Liver (tissue), 9 donors: ENCODE measurements around the gene LRPPRC. TPM values are rescaled to one million over a fixed set of nuclear protein-coding genes. Genes with fewer than 3 reads are reported as not detected.

Experiments used
- DNase-seq: peaks from one replicate; pipeline ENCODE4 v3.0.0-alpha.2; 2017; ENCODE audit warnings: low spot score
- H3K27ac ChIP-seq, 2 donors: one replicate each; pipeline ENCODE4 v1.7.0; 2013; ENCODE audit warnings: inconsistent platforms in 2 of 2, low read length in 2 of 2, control low read depth in 1 of 2, low read depth in 1 of 2, mild to moderate bottlenecking in 1 of 2
- H3K27me3 ChIP-seq, 4 donors: one replicate each; pipeline versions ENCODE4 v1.6.1 to v1.7.0; 2013; ENCODE audit warnings: low read length in 3 of 4, inconsistent platforms in 1 of 4, mild to moderate bottlenecking in 1 of 4, moderate library complexity in 1 of 4; ENCODE audit not compliant: control insufficient read depth in 4 of 4, insufficient read depth in 4 of 4
- H3K36me3 ChIP-seq, 4 donors: one replicate each; pipeline versions ENCODE4 v1.6.1 to v1.7.0; 2013; ENCODE audit warnings: low read length in 3 of 4, mild to moderate bottlenecking in 3 of 4, low read depth in 1 of 4, moderate library complexity in 1 of 4; ENCODE audit not compliant: control insufficient read depth in 4 of 4, insufficient read depth in 3 of 4
- H3K4me1 ChIP-seq, 4 donors: one replicate each; pipeline versions ENCODE4 v1.6.1 to v1.7.0; 2013; ENCODE audit warnings: low read length in 3 of 4, mild to moderate bottlenecking in 3 of 4, moderate library complexity in 1 of 4; ENCODE audit not compliant: control insufficient read depth in 4 of 4, insufficient read depth in 4 of 4
- H3K4me3 ChIP-seq, 3 donors: one replicate each; pipeline versions ENCODE4 v1.6.1 to v1.7.0; 2013; ENCODE audit warnings: low read length in 3 of 3, control low read depth in 1 of 3, low read depth in 1 of 3, mild to moderate bottlenecking in 1 of 3
- H3K9ac ChIP-seq, 2 donors: one replicate each; pipeline ENCODE4 v1.7.0; 2013; ENCODE audit warnings: low read length in 2 of 2, mild to moderate bottlenecking in 2 of 2, moderate library complexity in 2 of 2, control low read depth in 1 of 2, low read depth in 1 of 2
- H3K9me3 ChIP-seq, 4 donors: one replicate each; pipeline versions ENCODE4 v1.6.1 to v1.7.0; 2013; ENCODE audit warnings: low read length in 3 of 4; ENCODE audit not compliant: control insufficient read depth in 4 of 4
- EGR1 ChIP-seq, 2 donors: IDR thresholded peaks; 2 replicates each; pipeline ENCODE4 v1.6.1; 2016 to 2018; ENCODE audit warnings: antibody characterized with exemption in 2 of 2, low read depth in 2 of 2
- FOXA2 ChIP-seq: IDR thresholded peaks from 2 replicates; pipeline ENCODE4 v1.6.1; 2016; ENCODE audit warnings: antibody characterized with exemption
- GABPA ChIP-seq, 2 donors: IDR thresholded peaks in 1 of 2; conservative IDR thresholded peaks in 1 of 2; 2 replicates each; pipeline ENCODE4 v1.6.1; 2016; ENCODE audit warnings: antibody characterized with exemption in 2 of 2, mild to moderate bottlenecking in 1 of 2, moderate library complexity in 1 of 2
- HNF4A ChIP-seq, 2 donors: conservative IDR thresholded peaks; 2 replicates each; pipeline ENCODE4 v1.6.1; 2016; ENCODE audit warnings: antibody characterized with exemption in 2 of 2, mild to moderate bottlenecking in 2 of 2
- HNF4G ChIP-seq: IDR thresholded peaks from 2 replicates; pipeline ENCODE4 v1.6.1; 2016; ENCODE audit warnings: antibody characterized with exemption
- JUND ChIP-seq, 2 donors: IDR thresholded peaks; 2 replicates each; pipeline ENCODE4 v1.6.1; 2016; ENCODE audit warnings: antibody characterized with exemption in 2 of 2
- NR2F2 ChIP-seq: IDR thresholded peaks from 2 replicates; pipeline ENCODE4 v1.6.1; 2016; ENCODE audit warnings: antibody characterized with exemption
- RXRA ChIP-seq, 2 donors: IDR thresholded peaks; 2 replicates each; pipeline ENCODE4 v1.6.1; 2017 to 2018; ENCODE audit warnings: antibody characterized with exemption in 2 of 2, mild to moderate bottlenecking in 1 of 2
- SP1 ChIP-seq: IDR thresholded peaks from 2 replicates; pipeline ENCODE4 v1.6.1; 2018; ENCODE audit warnings: antibody characterized with exemption, mild to moderate bottlenecking
- TAF1 ChIP-seq: conservative IDR thresholded peaks from 2 replicates; pipeline ENCODE4 v1.6.1; 2016; ENCODE audit warnings: antibody characterized with exemption, mild to moderate bottlenecking
- YY1 ChIP-seq: IDR thresholded peaks from 2 replicates; pipeline ENCODE4 v1.6.1; 2016; ENCODE audit warnings: antibody characterized with exemption, mild to moderate bottlenecking
- WGBS: extraction: QIAGEN DNeasy Blood & Tissue Kit; methylation state at CpG from one replicate; pipeline ENCODE4 v1.1.7; 2013; 5-methylcytosine and 5-hydroxymethylcytosine counted together
- polyA plus RNA-seq, 2 donors: library from polyadenylated mRNA; stranded (reverse) in 1 of 2; unstranded in 1 of 2; fragments of 200-250 nt in 1 of 2; fragments of >200 nt in 1 of 2; fragmentation: Nextera tagmentation in 1 of 2; extraction: Ambion mirVana in 1 of 2; gene quantifications; one replicate each; pipeline versions ENCODE4 v1.2.1 to v1.2.3, GENCODE V29; 2013 to 2015
- total RNA-seq, 2 donors: library from RNA; depleted of rRNA; stranded (reverse); fragments of >200 nt; gene quantifications; one replicate each; pipeline ENCODE4 v1.2.3, GENCODE V29; 2014
- TF ChIP-seq, protein P1 (sequence below): IDR thresholded peaks from 2 replicates; pipeline ENCODE4 v1.6.1; 2016; ENCODE audit warnings: antibody characterized with exemption
- TF ChIP-seq, protein P2 (sequence below): IDR thresholded peaks from 2 replicates; pipeline ENCODE4 v1.6.1; 2016; ENCODE audit warnings: antibody characterized with exemption, mild to moderate bottlenecking
- TF ChIP-seq, protein P3 (sequence below): IDR thresholded peaks from 2 replicates; pipeline ENCODE4 v1.6.1; 2016; ENCODE audit warnings: antibody characterized with exemption
- TF ChIP-seq, protein P4 (sequence below): fragments of 150-350 bp; IDR thresholded peaks from 2 replicates; pipeline ENCODE4 v1.5.1; 2017; ENCODE audit warnings: improper control_type of control experiment, low read depth, low read length; ENCODE audit not compliant: missing input control
- TF ChIP-seq, protein P5 (sequence below): IDR thresholded peaks from 2 replicates; pipeline ENCODE4 v1.6.1; 2016; ENCODE audit warnings: antibody characterized with exemption
- donor health status: healthy.
- donor health status: healthy.
- donor health status: healthy.
- donor health status: healthy.
- donor health status: healthy.

The LRPPRC gene
- total and polyA plus RNA-seq, 4 donors = 24.5 to 62.3 (median 34.4) TPM

DNA sequence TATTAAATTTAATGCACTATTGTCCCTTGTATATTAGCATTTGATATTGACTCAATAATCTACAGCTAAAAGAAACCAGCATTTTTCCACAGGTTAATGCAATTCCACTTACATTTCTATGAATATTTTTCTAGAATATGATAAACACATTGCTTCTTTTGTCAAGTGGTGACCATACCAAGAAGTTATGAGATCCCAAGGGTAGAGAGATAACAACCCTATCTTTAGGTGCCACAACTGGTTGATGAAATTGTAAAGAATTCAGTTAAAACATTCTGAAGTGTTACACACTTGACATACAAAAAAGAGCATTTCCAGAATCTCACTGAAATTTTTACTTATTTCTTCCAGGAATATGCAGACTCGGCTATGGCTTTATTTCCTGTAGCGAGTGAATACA lies 101.0 kb downstream of the LRPPRC start (continued):
- TF ChIP-seq FOXA2 = no peak

DNA sequence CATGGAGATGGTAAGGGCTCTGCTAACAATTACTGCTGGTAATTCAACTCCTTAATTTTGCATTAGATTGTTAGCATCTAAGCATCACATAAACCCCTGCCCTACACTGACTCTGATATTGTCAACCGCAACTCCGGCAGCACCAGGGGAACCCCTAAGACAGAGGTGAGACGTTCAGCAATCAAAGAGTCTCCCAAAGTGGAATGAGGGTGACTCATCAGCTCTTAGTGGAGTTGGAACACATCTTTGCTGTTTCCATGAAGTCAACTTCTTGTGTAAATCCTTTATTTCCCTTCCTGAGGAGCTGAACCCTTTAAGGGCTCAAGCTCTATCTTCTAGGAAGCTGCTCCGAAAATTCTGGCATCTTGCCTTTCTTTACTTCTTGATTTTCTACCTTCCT lies 104.9 kb downstream of the LRPPRC start:
- H3K9me3 ChIP-seq = no peaks in the 10 kb centered on the region
- WGBS = 92% methylated on average over 4 of the region's 4 CpGs
- no peak for DNase-seq
- peaks cover 2 to 59% (median 36%) of the 10 kb centered on the region in 4 donors for H3K36me3 ChIP-seq
- TF ChIP-seq HNF4A (conservative IDR thresholded peaks at IDR 0.05) (no peak), JUND (IDR thresholded peaks at IDR 0.05) (no peak), TAF1 (no peak), EGR1 (IDR thresholded peaks at IDR 0.05; ENCODE audit: low read depth in 2 of 2) (no peak), RXRA (IDR thresholded peaks at IDR 0.05) (no peak), NR2F2 (no peak), FOXA2 (no peak), HNF4G (no peak)
- TF ChIP-seq, protein P1, sequence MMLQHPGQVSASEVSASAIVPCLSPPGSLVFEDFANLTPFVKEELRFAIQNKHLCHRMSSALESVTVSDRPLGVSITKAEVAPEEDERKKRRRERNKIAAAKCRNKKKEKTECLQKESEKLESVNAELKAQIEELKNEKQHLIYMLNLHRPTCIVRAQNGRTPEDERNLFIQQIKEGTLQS = no peak
- no peaks in the 10 kb centered on the region for H3K27me3 ChIP-seq
- no peak overlapping the region for H3K9ac ChIP-seq
- no peak overlapping the region for H3K4me3 ChIP-seq
- no peaks in the 10 kb centered on the region for H3K4me1 ChIP-seq
- H3K27ac ChIP-seq = no peak overlapping the region

DNA sequence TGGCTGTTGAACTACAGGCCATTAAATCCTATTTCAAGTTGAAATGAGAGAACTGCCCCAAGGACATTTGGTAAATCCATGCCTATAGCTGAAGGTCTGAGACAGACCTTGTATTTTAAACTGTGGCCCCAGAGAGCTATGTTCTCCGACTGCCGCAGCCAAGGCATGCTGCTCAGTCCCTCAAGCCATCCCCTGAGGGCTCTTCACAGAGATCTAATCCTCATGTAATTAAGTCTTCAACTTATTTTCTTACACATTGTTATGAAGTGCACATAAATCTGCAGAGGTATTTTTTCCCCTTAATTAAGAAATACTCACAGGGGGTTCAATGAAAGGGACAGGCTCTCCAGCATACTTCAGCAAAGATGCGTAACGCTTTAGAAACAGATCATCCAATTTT lies 106.4 kb downstream of the LRPPRC start:
- no peaks in the 10 kb centered on the region for H3K9me3 ChIP-seq
- H3K36me3 ChIP-seq = peaks cover 2 to 52% (median 33%) of the 10 kb centered on the region in 4 donors
- no peak overlapping the region for H3K4me3 ChIP-seq
- H3K9ac ChIP-seq = no peak overlapping the region
- H3K27ac ChIP-seq = no peak overlapping the region
- no peaks in the 10 kb centered on the region for H3K27me3 ChIP-seq
- TF ChIP-seq FOXA2 (no peak), GABPA (IDR thresholded peaks at IDR 0.05 in 1 of 2, conservative IDR thresholded peaks at IDR 0.05 in 1 of 2) (no peak), HNF4A (conservative IDR thresholded peaks at IDR 0.05) (no peak), NR2F2 (no peak), HNF4G (no peak), EGR1 (IDR thresholded peaks at IDR 0.05; ENCODE audit: low read depth in 2 of 2) (no peak), YY1 (no peak), SP1 (no peak)
- TF ChIP-seq, protein P1 = no peak
- TF ChIP-seq, protein P2, sequence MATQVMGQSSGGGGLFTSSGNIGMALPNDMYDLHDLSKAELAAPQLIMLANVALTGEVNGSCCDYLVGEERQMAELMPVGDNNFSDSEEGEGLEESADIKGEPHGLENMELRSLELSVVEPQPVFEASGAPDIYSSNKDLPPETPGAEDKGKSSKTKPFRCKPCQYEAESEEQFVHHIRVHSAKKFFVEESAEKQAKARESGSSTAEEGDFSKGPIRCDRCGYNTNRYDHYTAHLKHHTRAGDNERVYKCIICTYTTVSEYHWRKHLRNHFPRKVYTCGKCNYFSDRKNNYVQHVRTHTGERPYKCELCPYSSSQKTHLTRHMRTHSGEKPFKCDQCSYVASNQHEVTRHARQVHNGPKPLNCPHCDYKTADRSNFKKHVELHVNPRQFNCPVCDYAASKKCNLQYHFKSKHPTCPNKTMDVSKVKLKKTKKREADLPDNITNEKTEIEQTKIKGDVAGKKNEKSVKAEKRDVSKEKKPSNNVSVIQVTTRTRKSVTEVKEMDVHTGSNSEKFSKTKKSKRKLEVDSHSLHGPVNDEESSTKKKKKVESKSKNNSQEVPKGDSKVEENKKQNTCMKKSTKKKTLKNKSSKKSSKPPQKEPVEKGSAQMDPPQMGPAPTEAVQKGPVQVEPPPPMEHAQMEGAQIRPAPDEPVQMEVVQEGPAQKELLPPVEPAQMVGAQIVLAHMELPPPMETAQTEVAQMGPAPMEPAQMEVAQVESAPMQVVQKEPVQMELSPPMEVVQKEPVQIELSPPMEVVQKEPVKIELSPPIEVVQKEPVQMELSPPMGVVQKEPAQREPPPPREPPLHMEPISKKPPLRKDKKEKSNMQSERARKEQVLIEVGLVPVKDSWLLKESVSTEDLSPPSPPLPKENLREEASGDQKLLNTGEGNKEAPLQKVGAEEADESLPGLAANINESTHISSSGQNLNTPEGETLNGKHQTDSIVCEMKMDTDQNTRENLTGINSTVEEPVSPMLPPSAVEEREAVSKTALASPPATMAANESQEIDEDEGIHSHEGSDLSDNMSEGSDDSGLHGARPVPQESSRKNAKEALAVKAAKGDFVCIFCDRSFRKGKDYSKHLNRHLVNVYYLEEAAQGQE = no peak
- TF ChIP-seq, protein P3, sequence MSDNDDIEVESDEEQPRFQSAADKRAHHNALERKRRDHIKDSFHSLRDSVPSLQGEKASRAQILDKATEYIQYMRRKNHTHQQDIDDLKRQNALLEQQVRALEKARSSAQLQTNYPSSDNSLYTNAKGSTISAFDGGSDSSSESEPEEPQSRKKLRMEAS = no peak
- TF ChIP-seq, protein P4, sequence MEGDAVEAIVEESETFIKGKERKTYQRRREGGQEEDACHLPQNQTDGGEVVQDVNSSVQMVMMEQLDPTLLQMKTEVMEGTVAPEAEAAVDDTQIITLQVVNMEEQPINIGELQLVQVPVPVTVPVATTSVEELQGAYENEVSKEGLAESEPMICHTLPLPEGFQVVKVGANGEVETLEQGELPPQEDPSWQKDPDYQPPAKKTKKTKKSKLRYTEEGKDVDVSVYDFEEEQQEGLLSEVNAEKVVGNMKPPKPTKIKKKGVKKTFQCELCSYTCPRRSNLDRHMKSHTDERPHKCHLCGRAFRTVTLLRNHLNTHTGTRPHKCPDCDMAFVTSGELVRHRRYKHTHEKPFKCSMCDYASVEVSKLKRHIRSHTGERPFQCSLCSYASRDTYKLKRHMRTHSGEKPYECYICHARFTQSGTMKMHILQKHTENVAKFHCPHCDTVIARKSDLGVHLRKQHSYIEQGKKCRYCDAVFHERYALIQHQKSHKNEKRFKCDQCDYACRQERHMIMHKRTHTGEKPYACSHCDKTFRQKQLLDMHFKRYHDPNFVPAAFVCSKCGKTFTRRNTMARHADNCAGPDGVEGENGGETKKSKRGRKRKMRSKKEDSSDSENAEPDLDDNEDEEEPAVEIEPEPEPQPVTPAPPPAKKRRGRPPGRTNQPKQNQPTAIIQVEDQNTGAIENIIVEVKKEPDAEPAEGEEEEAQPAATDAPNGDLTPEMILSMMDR = no peak
- TF ChIP-seq, protein P5, sequence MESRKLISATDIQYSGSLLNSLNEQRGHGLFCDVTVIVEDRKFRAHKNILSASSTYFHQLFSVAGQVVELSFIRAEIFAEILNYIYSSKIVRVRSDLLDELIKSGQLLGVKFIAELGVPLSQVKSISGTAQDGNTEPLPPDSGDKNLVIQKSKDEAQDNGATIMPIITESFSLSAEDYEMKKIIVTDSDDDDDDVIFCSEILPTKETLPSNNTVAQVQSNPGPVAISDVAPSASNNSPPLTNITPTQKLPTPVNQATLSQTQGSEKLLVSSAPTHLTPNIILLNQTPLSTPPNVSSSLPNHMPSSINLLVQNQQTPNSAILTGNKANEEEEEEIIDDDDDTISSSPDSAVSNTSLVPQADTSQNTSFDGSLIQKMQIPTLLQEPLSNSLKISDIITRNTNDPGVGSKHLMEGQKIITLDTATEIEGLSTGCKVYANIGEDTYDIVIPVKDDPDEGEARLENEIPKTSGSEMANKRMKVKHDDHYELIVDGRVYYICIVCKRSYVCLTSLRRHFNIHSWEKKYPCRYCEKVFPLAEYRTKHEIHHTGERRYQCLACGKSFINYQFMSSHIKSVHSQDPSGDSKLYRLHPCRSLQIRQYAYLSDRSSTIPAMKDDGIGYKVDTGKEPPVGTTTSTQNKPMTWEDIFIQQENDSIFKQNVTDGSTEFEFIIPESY = no peak
- WGBS = 98% methylated on average over 4 of the region's 4 CpGs
- H3K4me1 ChIP-seq = peaks cover 0 to 9% (median 5%) of the 10 kb centered on the region in 4 donors
- no peak for DNase-seq
